HG03432 (cell line): ENCODE measurements around the gene PDZRN4.

Experiments
- ATAC-seq: cut with Tn5 transposase; IDR thresholded peaks from one replicate; pipeline ENCODE4 v1.9.1; 2021; ENCODE audit warnings: mild to moderate bottlenecking, moderate library complexity; ENCODE audit not compliant: unreplicated experiment

PDZRN4 gene

GRCh38 chr12:41621291-41621690, 433.2 kb downstream of the PDZRN4 start:
- ATAC-seq: no peak
